Umbilical cord (tissue), 2 donors: ENCODE measurements around the gene CELF2. TPM values are rescaled to one million over a fixed set of nuclear protein-coding genes. Genes with fewer than 3 reads are reported as not detected.

Experiments
- DNase-seq: peaks from one replicate; pipeline ENCODE4 v3.0.0-alpha.2; 2015; ENCODE audit warnings: low spot score
- total RNA-seq: library from RNA; depleted of rRNA; stranded (reverse); fragments of >200 nt; gene quantifications from one replicate; pipeline ENCODE4 v1.2.3, GENCODE V29; 2014; ENCODE audit warnings: low replicate concordance; ENCODE audit not compliant: insufficient read depth

The CELF2 gene
- total RNA-seq, 1 donor from 2014 or later = 10.1 TPM

- DNase-seq = peak; percentile 77
Measured at GRCh38 chr10:11270135-11270857, 252.6 kb downstream of the CELF2 start.

- no peak for DNase-seq
Measured at GRCh38 chr10:11270858-11271179, 253.1 kb downstream of the CELF2 start.

- no peak for DNase-seq
Measured at GRCh38 chr10:11272915-11273389, 255.3 kb downstream of the CELF2 start.

- DNase-seq = no peak
Measured at GRCh38 chr10:11274452-11274851, 256.8 kb downstream of the CELF2 start.

GRCh38 chr10:11275651-11276050 lies 258.0 kb downstream of the CELF2 start:
- no peak for DNase-seq

GRCh38 chr10:11276449-11276990 lies 258.8 kb downstream of the CELF2 start:
- no peak for DNase-seq

- no peak for DNase-seq
Measured at GRCh38 chr10:11279314-11279713, 261.6 kb downstream of the CELF2 start.

- DNase-seq = no peak
Measured at GRCh38 chr10:11280187-11280932, 262.7 kb downstream of the CELF2 start.

- no peak for DNase-seq
Measured at GRCh38 chr10:11282156-11282555, 264.5 kb downstream of the CELF2 start.

- no peak for DNase-seq
Measured at GRCh38 chr10:11282661-11283060, 265.0 kb downstream of the CELF2 start.

- DNase-seq = no peak
Measured at GRCh38 chr10:11284291-11285085, 266.8 kb downstream of the CELF2 start.

GRCh38 chr10:11285171-11285570 lies 267.5 kb downstream of the CELF2 start:
- peak; percentile 15 for DNase-seq

- no peak for DNase-seq
Measured at GRCh38 chr10:11286261-11286852, 268.7 kb downstream of the CELF2 start.

GRCh38 chr10:11288302-11288701 lies 270.6 kb downstream of the CELF2 start:
- DNase-seq = no peak

- no peak for DNase-seq
Measured at GRCh38 chr10:11290156-11290890, 272.7 kb downstream of the CELF2 start.

GRCh38 chr10:11292576-11293302 lies 275.1 kb downstream of the CELF2 start:
- DNase-seq = no peak

GRCh38 chr10:11293332-11293731 lies 275.7 kb downstream of the CELF2 start:
- DNase-seq = no peak

GRCh38 chr10:11294831-11295450 lies 277.3 kb downstream of the CELF2 start:
- no peak for DNase-seq

- no peak for DNase-seq
Measured at GRCh38 chr10:11295492-11295891, 277.8 kb downstream of the CELF2 start.

GRCh38 chr10:11297136-11297535 lies 279.5 kb downstream of the CELF2 start:
- no peak for DNase-seq
